Karpas-422 (cell line): ENCODE results near the gene C17orf113. TPM values are rescaled to one million over a fixed set of nuclear protein-coding genes. Genes with fewer than 3 reads are reported as not detected.

Experiments used
- DNase-seq: peaks from one replicate; pipeline ENCODE4 v3.0.0-alpha.2; 2015
- H2AFZ ChIP-seq: fragments of 200-600 bp; sonication (generic); 2 replicates; pipeline ENCODE4 v1.6.1; 2014; ENCODE audit warnings: antibody characterized with exemption, low read length, mixed read lengths
- H3K27ac ChIP-seq: fragments of 200-600 bp; sonication (generic); 2 replicates; pipeline ENCODE4 v1.5.1; 2014; ENCODE audit warnings: mild to moderate bottlenecking, low read length, moderate library complexity
- H3K27me3 ChIP-seq: fragments of 200-600 bp; sonication (generic); 2 replicates; pipeline ENCODE4 v1.6.1; 2014; ENCODE audit warnings: low read length, mixed read lengths
- H3K36me3 ChIP-seq: fragments of 200-600 bp; sonication (generic); 2 replicates; pipeline ENCODE4 v1.6.1; 2014; ENCODE audit warnings: low read length, mixed read lengths; ENCODE audit not compliant: insufficient read depth
- H3K4me1 ChIP-seq: fragments of 200-600 bp; sonication (generic); 2 replicates; pipeline ENCODE4 v1.6.1; 2014; ENCODE audit warnings: mild to moderate bottlenecking, low read length, mixed read lengths
- H3K4me2 ChIP-seq: fragments of 200-600 bp; sonication (generic); 2 replicates; pipeline ENCODE4 v1.6.1; 2014; ENCODE audit warnings: low read length, low read depth, mild to moderate bottlenecking; ENCODE audit not compliant: poor library complexity, severe bottlenecking
- H3K4me3 ChIP-seq: fragments of 200-600 bp; sonication (generic); 2 replicates; pipeline ENCODE4 v1.5.1; 2014; ENCODE audit warnings: mild to moderate bottlenecking, antibody characterized with exemption, low read length, mixed read lengths
- H3K79me2 ChIP-seq: fragments of 200-600 bp; sonication (generic); 2 replicates; pipeline ENCODE4 v1.6.1; 2014; ENCODE audit warnings: mild to moderate bottlenecking, low read length, mixed read lengths
- H3K9ac ChIP-seq: fragments of 200-600 bp; sonication (generic); 2 replicates; pipeline ENCODE4 v1.6.0; 2014; ENCODE audit warnings: low read length
- H3K9me2 ChIP-seq: fragments of 200-600 bp; sonication (generic), shearing (Covaris generic); replicated peaks from 2 replicates; pipeline ENCODE4 v1.6.0; 2014; ENCODE audit warnings: mild to moderate bottlenecking, low read length, moderate library complexity; ENCODE audit not compliant: insufficient read depth
- H3K9me3 ChIP-seq: fragments of 300-700, 200-600 bp; sonication (generic); 2 replicates; pipeline ENCODE4 v1.6.1; 2014; ENCODE audit warnings: low read length, mixed read lengths
- H4K20me1 ChIP-seq: fragments of 200-600 bp; sonication (generic); 2 replicates; pipeline ENCODE4 v1.6.1; 2014; ENCODE audit warnings: mild to moderate bottlenecking, antibody characterized with exemption, low read length, low read depth; ENCODE audit not compliant: insufficient read depth
- total RNA-seq: library from RNA; depleted of rRNA; stranded (reverse); fragments of >200 nt; shearing (Covaris generic); gene quantifications from 2 replicates; pipeline ENCODE4 v1.2.3, GENCODE V29; 2014; ENCODE audit warnings: low replicate concordance

The C17orf113 gene
- total RNA-seq, 1 experiment from 2014 or later, result not detected

- Histone ChIP-seq H3K27me3 (no peaks in the 10 kb centered on the region), H4K20me1 (no peaks in the 10 kb centered on the region), H3K27ac (no peak overlapping the region), H3K4me2 (no peak overlapping the region), H3K79me2 (no peaks in the 10 kb centered on the region), H3K4me1 (no peaks in the 10 kb centered on the region), H3K36me3 (no peaks in the 10 kb centered on the region), H3K9me3 (no peaks in the 10 kb centered on the region), H3K9me2 (no peaks in the 10 kb centered on the region), H3K4me3 (no peak overlapping the region), H2AFZ (no peak overlapping the region), H3K9ac (no peak overlapping the region)
- DNase-seq, result no peak
Observed at GRCh38 chr17:42076797-42077559, 26.6 kb upstream of the C17orf113 start.

GRCh38 chr17:42075789-42076188 lies 25.4 kb upstream of the C17orf113 start:
- Histone ChIP-seq H3K27ac (no peak overlapping the region), H3K4me1 (no peaks in the 10 kb centered on the region), H3K4me3 (no peak overlapping the region), H3K9ac (no peak overlapping the region), H3K9me2 (no peaks in the 10 kb centered on the region), H3K9me3 (no peaks in the 10 kb centered on the region), H3K36me3 (no peaks in the 10 kb centered on the region), H4K20me1 (no peaks in the 10 kb centered on the region), H3K27me3 (no peaks in the 10 kb centered on the region), H2AFZ (no peak overlapping the region), H3K4me2 (no peak overlapping the region), H3K79me2 (no peaks in the 10 kb centered on the region)
- no peak for DNase-seq

GRCh38 chr17:42072323-42073187 lies 22.2 kb upstream of the C17orf113 start:
- no peak overlapping the region for H3K4me2 ChIP-seq
- no peaks in the 10 kb centered on the region for H3K4me1 ChIP-seq
- no peak overlapping the region for H3K4me3 ChIP-seq
- no peak overlapping the region for H3K9ac ChIP-seq
- no peaks in the 10 kb centered on the region for H4K20me1 ChIP-seq
- H3K36me3 ChIP-seq, result no peaks in the 10 kb centered on the region
- DNase-seq, result no peak
- H3K9me3 ChIP-seq, result no peaks in the 10 kb centered on the region
- H3K27me3 ChIP-seq, result no peaks in the 10 kb centered on the region
- no peaks in the 10 kb centered on the region for H3K9me2 ChIP-seq
- no peak overlapping the region for H2AFZ ChIP-seq
- H3K27ac ChIP-seq, result no peak overlapping the region
- H3K79me2 ChIP-seq, result no peaks in the 10 kb centered on the region

GRCh38 chr17:42071810-42072209 lies 21.4 kb upstream of the C17orf113 start:
- Histone ChIP-seq H3K36me3 (no peaks in the 10 kb centered on the region), H3K9ac (no peak overlapping the region), H3K27me3 (no peaks in the 10 kb centered on the region), H4K20me1 (no peaks in the 10 kb centered on the region), H3K27ac (no peak overlapping the region), H3K4me3 (no peak overlapping the region), H3K9me2 (no peaks in the 10 kb centered on the region), H3K4me2 (no peak overlapping the region), H2AFZ (no peak overlapping the region), H3K79me2 (no peaks in the 10 kb centered on the region), H3K4me1 (no peaks in the 10 kb centered on the region), H3K9me3 (no peaks in the 10 kb centered on the region)
- no peak for DNase-seq

GRCh38 chr17:42068979-42069378 lies 18.6 kb upstream of the C17orf113 start:
- H3K9ac ChIP-seq, result no peak overlapping the region
- H2AFZ ChIP-seq, result no peak overlapping the region

GRCh38 chr17:42067371-42068091 lies 17.1 kb upstream of the C17orf113 start:
- no peak overlapping the region for H2AFZ ChIP-seq

More at GRCh38 chr17:42068979-42069378, 18.6 kb upstream of the C17orf113 start:
- Histone ChIP-seq H4K20me1 (no peaks in the 10 kb centered on the region), H3K4me2 (no peak overlapping the region), H3K9me2 (no peaks in the 10 kb centered on the region), H3K27ac (no peak overlapping the region), H3K27me3 (no peaks in the 10 kb centered on the region), H3K79me2 (no peaks in the 10 kb centered on the region), H3K4me1 (peaks cover 2% of the 10 kb centered on the region; the same call in 1 of the 2 replicates), H3K4me3 (no peak overlapping the region), H3K36me3 (no peaks in the 10 kb centered on the region), H3K9me3 (no peaks in the 10 kb centered on the region)
- DNase-seq, result no peak

GRCh38 chr17:42065201-42065600 lies 14.8 kb upstream of the C17orf113 start:
- Histone ChIP-seq H3K27ac (no peak overlapping the region), H4K20me1 (no peaks in the 10 kb centered on the region), H3K36me3 (no peaks in the 10 kb centered on the region), H2AFZ (no peak overlapping the region), H3K9ac (no peak overlapping the region), H3K27me3 (no peaks in the 10 kb centered on the region), H3K9me3 (no peaks in the 10 kb centered on the region), H3K4me2 (no peak overlapping the region), H3K79me2 (no peaks in the 10 kb centered on the region), H3K4me3 (no peak overlapping the region), H3K9me2 (no peaks in the 10 kb centered on the region), H3K4me1 (peaks cover 8% of the 10 kb centered on the region)
- no peak for DNase-seq

More at GRCh38 chr17:42067371-42068091, 17.1 kb upstream of the C17orf113 start:
- no peak overlapping the region for H3K4me3 ChIP-seq
- H4K20me1 ChIP-seq, result no peaks in the 10 kb centered on the region
- peaks cover 8% of the 10 kb centered on the region for H3K4me1 ChIP-seq
- H3K9me2 ChIP-seq, result no peaks in the 10 kb centered on the region
- no peaks in the 10 kb centered on the region for H3K27me3 ChIP-seq
- H3K9ac ChIP-seq, result no peak overlapping the region
- H3K79me2 ChIP-seq, result no peaks in the 10 kb centered on the region
- no peak overlapping the region for H3K27ac ChIP-seq
- no peak overlapping the region for H3K4me2 ChIP-seq
- peak; percentile 86 for DNase-seq
- H3K9me3 ChIP-seq, result no peaks in the 10 kb centered on the region
- no peaks in the 10 kb centered on the region for H3K36me3 ChIP-seq

GRCh38 chr17:42062681-42063080 lies 12.3 kb upstream of the C17orf113 start:
- no peaks in the 10 kb centered on the region for H4K20me1 ChIP-seq
- no peak overlapping the region for H2AFZ ChIP-seq
- H3K27me3 ChIP-seq, result no peaks in the 10 kb centered on the region
- no peaks in the 10 kb centered on the region for H3K9me3 ChIP-seq
- H3K36me3 ChIP-seq, result no peaks in the 10 kb centered on the region
- DNase-seq, result no peak
- no peaks in the 10 kb centered on the region for H3K9me2 ChIP-seq
- H3K4me2 ChIP-seq, result no peak overlapping the region
- H3K9ac ChIP-seq, result no peak overlapping the region
- H3K79me2 ChIP-seq, result no peaks in the 10 kb centered on the region
- peaks cover 8% of the 10 kb centered on the region for H3K4me1 ChIP-seq
- no peak overlapping the region for H3K27ac ChIP-seq
- H3K4me3 ChIP-seq, result no peak overlapping the region
